Naive thymus-derived CD8-positive, alpha-beta T cell (primary cell): ENCODE measurements around the gene CACNA2D2. TPM values are rescaled to one million over a fixed set of nuclear protein-coding genes. Genes with fewer than 3 reads are reported as not detected.

ENCODE experiments used
- ATAC-seq, 2 donors: fragments of 150-1000 bp; cut with Tn5 transposase in 1 of 2; sonication (Bioruptor Pico), chemical (Tn5 transposase) in 1 of 2; 1 replicate in 1 of 2; 2 replicates in 1 of 2; pipeline ENCODE4 v1.10.0; 2021; ENCODE audit warnings: mild to moderate bottlenecking in 2 of 2, moderate library complexity in 2 of 2
- POLR2A ChIA-PET: fragments of 350-600 bp; sonication (Branson Sonifier 250); formaldehyde crosslinking; loops from one replicate; lab custom pipeline; 2021; ENCODE audit warnings: antibody characterized with exemption; lab: Charles Lee
- DNase-seq, 10 donors: peaks; one replicate each; pipeline versions ENCODE4 v3.0.0 to v3.0.0-alpha.2; 2020 to 2022
- H3K27ac Mint-ChIP-seq, 10 donors: one replicate each; pipeline ENCODE4 v1.8.0; 2020 to 2022; ENCODE audit warnings: mild to moderate bottlenecking in 10 of 10, mixed read lengths in 10 of 10, moderate library complexity in 4 of 10, inconsistent platforms in 1 of 10
- H3K27me3 Mint-ChIP-seq, 5 donors: one replicate each; pipeline ENCODE4 v1.8.0; 2021 to 2022; ENCODE audit warnings: mixed read lengths in 5 of 5
- H3K36me3 Mint-ChIP-seq, 3 donors: one replicate each; pipeline ENCODE4 v1.8.0; 2020 to 2022; ENCODE audit warnings: mixed read lengths in 3 of 3, mild to moderate bottlenecking in 2 of 3, inconsistent platforms in 1 of 3
- H3K4me1 Mint-ChIP-seq, 4 donors: one replicate each; pipeline ENCODE4 v1.8.0; 2021 to 2022; ENCODE audit warnings: mixed read lengths in 4 of 4
- H3K4me3 Mint-ChIP-seq, 10 donors: one replicate each; pipeline ENCODE4 v1.8.0; 2020 to 2022; ENCODE audit warnings: mild to moderate bottlenecking in 10 of 10, mixed read lengths in 10 of 10, moderate library complexity in 6 of 10, inconsistent platforms in 1 of 10
- H3K9me3 Mint-ChIP-seq, 9 donors: one replicate each; pipeline ENCODE4 v1.8.0; 2020 to 2022; ENCODE audit warnings: mixed read lengths in 9 of 9, mild to moderate bottlenecking in 3 of 9, inconsistent platforms in 1 of 9, moderate library complexity in 1 of 9
- polyA plus RNA-seq, 3 donors: library from polyadenylated mRNA; unstranded; fragments of 300-500 nt; fragmentation: Illumina TruSeq; gene quantifications; one replicate each; pipeline ENCODE4 v1.2.3, GENCODE V29; 2021
- total RNA-seq, 8 experiments: library from RNA in 2 of 8; stranded (reverse) in 2 of 8; gene quantifications; one replicate each; pipeline ENCODE4 v1.2.3 and lab custom pipeline; 2021 to 2026

Gene CACNA2D2
- total and polyA plus RNA-seq, 5 experiments from 2014 or later: 0.40 to 4.9 (median 1.5) TPM

DNA sequence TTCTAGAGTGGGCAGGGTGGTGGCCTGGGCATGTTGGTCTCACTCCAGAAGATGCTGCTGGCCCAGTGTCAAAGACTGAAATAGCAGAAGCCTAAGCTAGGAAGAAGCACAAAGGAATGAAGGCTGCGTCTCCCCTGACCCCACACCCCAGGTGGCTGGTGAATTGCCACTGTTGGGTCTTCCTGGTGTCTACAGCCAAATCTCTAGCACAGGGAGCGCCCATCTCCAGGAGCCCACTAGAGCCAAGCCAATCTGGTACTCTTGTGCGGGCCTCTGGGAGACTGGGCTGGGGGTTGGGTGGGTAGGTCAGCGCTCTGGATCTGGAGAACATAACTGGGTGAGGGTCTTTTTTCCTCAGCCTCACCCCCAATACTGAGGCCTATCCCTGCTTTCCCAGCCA is 176.3 kb downstream of the CACNA2D2 start:
- POLR2A ChIA-PET: interaction anchor here (0.9 to 2.8 kb wide), 10 partner anchors 9 to 240 kb away, joined by 3 to 48 read pairs (median 11); partner anchors contain the start of genes C3orf18, CYB561D2, HYAL3 and IFRD2
- DNase-seq (no peak), ATAC-seq (no peak)
- H3K36me3 Mint-ChIP-seq: peaks cover 0 to 31% (median 0%) of the 10 kb centered on the region in 3 donors
- H3K4me1 Mint-ChIP-seq: peaks cover 6 to 40% (median 33%) of the 10 kb centered on the region in 4 donors
- H3K27me3 Mint-ChIP-seq: no peaks in the 10 kb centered on the region
- H3K27ac Mint-ChIP-seq: peak overlapping the region in 9 of 10 donors; percentile 31 to 96 (median 89)
- H3K9me3 Mint-ChIP-seq: no peaks in the 10 kb centered on the region
- H3K4me3 Mint-ChIP-seq: peak overlapping the region; percentile 69 to 97 (median 86)

DNA sequence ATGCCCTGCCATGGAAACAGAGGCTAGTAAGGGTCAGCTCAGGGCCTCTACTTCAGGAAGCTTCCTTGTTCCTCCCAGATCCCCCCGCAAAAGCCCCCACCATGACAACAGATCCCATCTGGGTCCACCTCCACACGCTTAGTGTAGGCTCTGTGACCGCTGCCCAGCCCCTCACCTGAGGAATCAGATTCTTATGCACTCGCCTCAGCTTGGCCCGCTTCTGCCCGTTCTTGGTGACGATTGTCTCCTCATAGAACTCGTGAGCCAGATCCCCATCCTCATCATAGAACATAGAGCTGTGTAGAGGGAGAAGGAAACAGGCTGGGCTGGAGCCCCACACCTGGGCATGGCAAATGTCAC is 177.3 kb downstream of the CACNA2D2 start:
- DNase-seq (no peak), ATAC-seq (no peak)
- POLR2A ChIA-PET: interaction anchor here (0.6 to 2.8 kb wide), 4 partner anchors 10 to 38 kb away, joined by 3 to 15 read pairs (median 7); partner anchors contain the start of gene RASSF1
- Mint-ChIP-seq H3K36me3 (peaks cover 0 to 23% (median 0%) of the 10 kb centered on the region in 3 donors), H3K27ac (peak overlapping the region in 5 of 10 donors; percentile 19 to 66 (median 43)), H3K4me1 (peaks cover 6 to 44% (median 32%) of the 10 kb centered on the region in 4 donors), H3K27me3 (no peaks in the 10 kb centered on the region), H3K4me3 (peak overlapping the region in 9 of 10 donors; percentile 4 to 97 (median 67)), H3K9me3 (no peaks in the 10 kb centered on the region)

DNA sequence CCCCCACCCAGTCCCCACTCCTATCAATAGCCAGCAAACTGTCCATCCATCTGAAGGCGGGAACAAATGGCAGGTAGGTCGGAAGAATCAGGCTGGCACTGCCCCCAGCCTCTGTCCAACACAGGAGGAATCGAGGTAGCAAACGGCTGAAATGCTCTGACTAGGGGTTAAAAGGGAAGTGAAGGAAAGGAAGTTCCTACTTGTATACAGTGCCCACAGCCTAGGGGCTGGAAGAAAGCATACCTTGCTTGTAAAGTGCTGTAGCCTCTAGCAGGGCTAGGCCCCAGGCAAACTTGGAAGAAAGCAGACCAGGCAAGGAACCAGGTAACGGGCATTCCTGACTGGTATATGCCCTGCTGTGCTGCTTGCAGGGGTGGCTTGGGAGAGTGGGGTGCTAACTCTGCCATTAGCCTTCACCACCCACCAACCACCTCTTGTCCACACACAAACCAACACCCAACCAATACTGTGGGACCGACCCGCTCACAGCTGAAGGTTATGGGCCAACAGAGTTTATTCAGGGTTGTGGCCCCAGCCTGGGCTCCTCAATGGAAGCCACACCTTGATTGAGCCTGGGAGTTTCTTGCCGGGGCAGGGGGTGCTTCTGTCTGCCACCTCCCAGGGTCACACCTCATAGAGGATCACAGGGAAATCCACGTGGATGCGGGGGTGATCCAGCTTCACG is 177.8 kb downstream of the CACNA2D2 start:
- H3K4me3 Mint-ChIP-seq: peak overlapping the region in 5 of 10 donors; percentile 4 to 74 (median 31)
- ATAC-seq: no peak
- peaks cover 7 to 44% (median 34%) of the 10 kb centered on the region in 4 donors for H3K4me1 Mint-ChIP-seq
- DNase-seq: no peak
- peaks cover 0 to 18% (median 0%) of the 10 kb centered on the region in 3 donors for H3K36me3 Mint-ChIP-seq
- H3K9me3 Mint-ChIP-seq: no peaks in the 10 kb centered on the region
- POLR2A ChIA-PET: interaction anchor here (0.6 to 0.8 kb wide), 2 partner anchors 10 to 12 kb away, joined by 3 to 5 read pairs; no protein-coding TSS in a partner anchor
- H3K27ac Mint-ChIP-seq: peak overlapping the region in 2 of 10 donors; percentile 43 to 52
- H3K27me3 Mint-ChIP-seq: no peaks in the 10 kb centered on the region

DNA sequence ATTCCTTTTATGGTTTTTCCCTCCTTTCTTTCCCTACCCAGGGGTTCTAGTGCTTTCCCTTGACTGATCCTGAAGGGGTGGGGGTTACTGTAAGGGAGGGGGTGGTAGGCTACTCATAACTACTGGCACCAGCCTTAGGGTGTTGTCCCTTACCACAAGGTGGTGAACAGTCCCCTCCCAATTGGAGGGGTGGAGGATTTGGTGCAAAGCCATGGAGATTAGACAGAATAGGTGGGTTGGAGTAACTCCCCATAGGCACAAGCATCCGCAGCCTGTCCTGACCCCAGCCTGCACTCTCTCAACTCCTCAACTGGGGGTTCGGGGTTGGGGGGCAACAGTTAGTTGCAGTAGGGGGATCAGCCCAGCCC is 178.3 kb downstream of the CACNA2D2 start:
- ATAC-seq (no peak), DNase-seq (no peak)
- peaks cover 0 to 12% (median 0%) of the 10 kb centered on the region in 3 donors for H3K36me3 Mint-ChIP-seq
- H3K27ac Mint-ChIP-seq: peak overlapping the region in 6 of 10 donors; percentile 46 to 85 (median 75)
- peak overlapping the region in 2 of 10 donors; percentile 20 to 25 for H3K4me3 Mint-ChIP-seq
- no peaks in the 10 kb centered on the region for H3K9me3 Mint-ChIP-seq
- no peaks in the 10 kb centered on the region for H3K27me3 Mint-ChIP-seq
- peaks cover 9 to 49% (median 40%) of the 10 kb centered on the region in 4 donors for H3K4me1 Mint-ChIP-seq
- POLR2A ChIA-PET: interaction anchor here (1.0 to 1.3 kb wide), 2 partner anchors 10 to 26 kb away, joined by 3 to 5 read pairs; partner anchors contain the start of genes HYAL3 and NAA80

DNA sequence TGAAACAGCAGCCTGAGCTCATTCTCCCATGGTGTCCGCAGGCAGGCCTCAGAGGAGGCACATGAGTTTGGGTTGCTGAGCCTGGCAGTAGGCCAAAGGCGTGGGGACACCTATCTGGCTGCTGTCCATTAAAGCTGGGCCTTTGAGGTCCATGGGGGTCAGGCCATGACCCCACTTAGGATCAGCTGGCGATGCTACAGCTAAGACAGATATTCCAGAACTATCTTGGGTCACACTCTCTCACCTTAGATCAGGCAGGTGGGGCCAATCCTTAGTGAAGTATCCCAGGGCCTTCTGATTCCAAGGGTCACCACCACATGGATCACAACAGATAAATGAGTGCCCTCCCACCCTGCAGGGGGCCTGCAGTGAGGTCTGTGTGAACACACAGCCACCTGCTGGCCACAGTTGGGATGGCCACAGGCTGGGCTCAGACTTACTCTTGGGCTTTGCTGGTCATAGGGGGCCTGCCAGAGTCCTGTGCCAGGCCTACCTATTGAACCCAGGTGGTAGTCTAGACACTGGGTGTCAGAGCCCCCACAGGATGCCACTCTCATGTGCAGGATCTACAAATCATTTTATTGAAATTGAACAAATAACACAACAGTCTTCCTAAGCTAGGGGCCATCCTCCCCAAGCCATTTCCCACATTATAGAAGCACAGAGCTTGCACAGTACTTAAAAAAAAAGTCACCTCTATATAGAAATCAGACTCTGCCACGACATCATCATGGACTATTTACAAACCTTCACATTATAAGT is 178.9 kb downstream of the CACNA2D2 start:
- H3K4me3 Mint-ChIP-seq: peak overlapping the region in 4 of 10 donors; percentile 12 to 65 (median 24)
- no peaks in the 10 kb centered on the region for H3K27me3 Mint-ChIP-seq
- DNase-seq (peak in 8 of 10 donors; percentile 39 to 76 (median 51)), ATAC-seq (peak; percentile 20 to 24)
- H3K4me1 Mint-ChIP-seq: peaks cover 10 to 55% (median 44%) of the 10 kb centered on the region in 4 donors
- H3K27ac Mint-ChIP-seq: peak overlapping the region in 8 of 10 donors; percentile 31 to 85 (median 80)
- POLR2A ChIA-PET: interaction anchor here (1.0 to 5.7 kb wide), 6 partner anchors 10 to 130 kb away, joined by 3 to 53 read pairs (median 4); partner anchors contain the start of genes HYAL3, IFRD2, NAA80 and RASSF1
- H3K36me3 Mint-ChIP-seq: peaks cover 0 to 8% (median 0%) of the 10 kb centered on the region in 3 donors
- H3K9me3 Mint-ChIP-seq: no peaks in the 10 kb centered on the region

DNA sequence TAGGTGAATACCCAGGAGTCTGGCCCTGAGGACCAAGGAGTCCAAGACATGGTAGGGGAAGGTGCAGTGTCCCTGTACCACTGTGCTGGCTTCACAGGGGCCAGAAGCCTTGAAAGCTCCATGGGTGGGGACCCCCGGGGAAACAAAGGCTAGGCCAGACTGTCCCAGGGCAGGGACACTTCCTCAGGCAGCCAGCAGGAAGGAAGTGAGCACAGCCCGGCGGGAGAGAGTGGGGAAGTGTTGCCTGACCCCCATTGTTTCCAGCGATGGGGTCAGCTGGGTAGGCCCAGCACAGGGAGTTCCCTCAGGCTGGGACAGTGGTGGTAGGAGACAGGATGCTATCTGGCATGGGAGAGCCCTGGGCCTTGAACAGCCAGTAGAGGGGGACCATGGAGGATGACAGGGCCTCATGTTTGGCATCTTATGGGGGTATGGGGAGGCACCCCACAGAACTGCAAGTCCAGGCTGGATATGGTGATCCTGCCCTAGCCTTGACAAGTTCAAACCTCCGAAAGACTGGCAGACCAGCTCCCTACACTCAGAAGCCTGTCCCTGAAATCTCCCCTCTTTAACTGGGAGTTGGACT is 179.7 kb downstream of the CACNA2D2 start:
- Mint-ChIP-seq H3K4me1 (peaks cover 13 to 59% (median 50%) of the 10 kb centered on the region in 4 donors), H3K9me3 (no peaks in the 10 kb centered on the region), H3K4me3 (peak overlapping the region in 1 of 10 donors; percentile 29), H3K36me3 (peaks cover 0 to 6% (median 0%) of the 10 kb centered on the region in 3 donors), H3K27ac (peak overlapping the region in 7 of 10 donors; percentile 25 to 79 (median 44)), H3K27me3 (no peaks in the 10 kb centered on the region)
- DNase-seq (no peak), ATAC-seq (no peak)
- POLR2A ChIA-PET: interaction anchor here (1.0 to 5.7 kb wide), 8 partner anchors 11 to 129 kb away, joined by 3 to 53 read pairs (median 4); partner anchors contain the start of genes HYAL3, IFRD2, NAA80 and RASSF1

DNA sequence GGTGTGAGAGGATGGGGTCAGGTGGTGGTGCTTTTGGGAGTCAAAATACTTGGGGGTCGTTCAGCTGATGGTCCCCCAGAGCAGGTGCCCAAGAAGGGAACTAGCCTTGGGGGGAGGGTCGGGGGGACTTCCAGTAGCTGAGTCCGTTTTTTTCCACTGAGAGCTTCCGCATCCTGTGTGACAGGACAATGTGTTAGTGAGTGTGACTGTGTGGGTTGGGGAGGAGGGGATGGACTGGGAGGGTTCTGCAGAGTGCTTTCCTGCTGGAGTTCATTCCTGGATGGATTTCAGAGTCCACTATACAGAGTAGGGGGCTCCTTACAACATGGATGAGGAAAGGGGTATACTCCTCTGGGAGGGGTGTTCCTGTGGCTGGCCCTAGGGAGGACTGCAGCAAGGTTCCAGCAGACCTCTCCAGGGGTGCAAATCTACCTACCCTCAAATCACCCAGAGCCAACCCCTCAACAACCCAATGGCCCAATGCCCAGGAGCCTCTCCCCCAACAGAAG is 180.3 kb downstream of the CACNA2D2 start:
- Mint-ChIP-seq H3K4me3 (peak overlapping the region in 6 of 10 donors; percentile 27 to 86 (median 62)), H3K27me3 (no peaks in the 10 kb centered on the region), H3K36me3 (peaks cover 0 to 3% (median 0%) of the 10 kb centered on the region in 3 donors), H3K9me3 (no peaks in the 10 kb centered on the region), H3K27ac (peak overlapping the region in 8 of 10 donors; percentile 5 to 77 (median 52)), H3K4me1 (peaks cover 12 to 59% (median 49%) of the 10 kb centered on the region in 4 donors)
- ATAC-seq (no peak), DNase-seq (no peak)
- POLR2A ChIA-PET: interaction anchor here (1.0 to 5.7 kb wide), 5 partner anchors 12 to 983 kb away, joined by 3 to 53 read pairs (median 3); partner anchors contain the start of genes HYAL3, IFRD2, NAA80 and RASSF1

DNA sequence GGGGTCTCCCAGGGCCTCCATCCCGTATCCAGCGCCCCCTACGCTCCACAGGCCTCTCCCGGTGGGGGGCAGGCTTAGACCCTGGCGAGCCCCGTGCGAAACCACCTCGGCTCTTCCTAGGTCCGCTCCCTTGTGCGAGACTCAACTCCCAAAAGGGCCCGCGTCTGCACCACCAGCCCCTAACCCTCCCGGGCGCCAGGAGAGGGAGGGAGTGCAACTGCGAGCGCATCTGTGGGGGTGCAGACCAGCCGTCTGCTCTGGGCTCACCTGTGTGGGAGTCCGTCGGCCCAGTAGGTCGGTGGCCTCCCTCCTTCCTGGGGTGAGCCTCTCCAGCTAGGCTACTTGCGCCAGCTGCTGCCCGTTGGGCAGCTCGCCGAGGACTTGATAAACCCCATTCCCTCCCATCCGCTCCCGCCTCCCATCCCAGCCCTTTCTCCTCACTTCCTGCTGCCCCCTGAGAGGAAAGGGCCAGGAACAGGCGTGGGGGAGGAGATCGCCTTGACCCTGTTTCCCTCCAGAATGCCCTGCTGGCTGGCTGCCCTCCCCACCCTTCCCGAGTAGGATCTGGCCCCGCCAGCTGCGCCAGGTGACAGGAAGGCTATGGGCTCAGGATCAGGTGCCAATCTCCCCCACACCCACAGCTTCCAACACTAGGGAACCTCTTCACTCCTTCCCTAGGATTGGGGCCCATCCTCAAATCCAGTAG is 180.9 kb downstream of the CACNA2D2 start, which contains the start of gene HYAL2:
Gene HYAL2 (minus strand): TSS at position 360 of the 706 bp plus-strand sequence. CDS start 2,256 bp downstream, outside the sequence.
- POLR2A ChIA-PET: interaction anchor here (1.0 to 5.7 kb wide), 8 partner anchors 12 to 982 kb away, joined by 3 to 53 read pairs (median 4); partner anchors contain the start of genes HYAL3, IFRD2, NAA80 and RASSF1
- H3K27ac Mint-ChIP-seq: peak within 1 kb of the TSS; percentile 73 to 97 (median 93)
- H3K4me1 Mint-ChIP-seq: peaks cover 13 to 58% (median 46%) of the 10 kb centered on the region in 4 donors
- H3K36me3 Mint-ChIP-seq: peaks cover 0 to 3% (median 0%) of the 10 kb centered on the region in 3 donors
- DNase-seq (no peak), ATAC-seq (no peak)
- H3K4me3 Mint-ChIP-seq: peak within 1 kb of the TSS; percentile 79 to 92 (median 86)
- H3K27me3 Mint-ChIP-seq: no peaks in the 10 kb centered on the region
- H3K9me3 Mint-ChIP-seq: no peaks in the 10 kb centered on the region

DNA sequence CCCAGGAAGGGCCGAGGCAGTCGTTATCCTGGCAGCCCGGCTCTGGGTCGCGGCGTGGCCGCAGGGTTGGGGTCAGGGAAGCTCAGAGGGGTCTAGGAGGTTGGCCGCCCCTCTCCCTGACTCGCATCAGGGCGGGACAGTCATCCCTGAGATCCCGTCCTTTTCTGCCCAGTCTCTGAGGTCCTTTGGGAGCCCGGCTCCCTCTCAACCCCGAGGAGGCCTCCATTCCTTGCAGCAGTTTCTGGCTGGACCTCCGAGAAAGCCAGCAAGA is 181.4 kb downstream of the CACNA2D2 start:
- POLR2A ChIA-PET: interaction anchor here (0.7 to 5.7 kb wide), 10 partner anchors 13 to 982 kb away, joined by 3 to 53 read pairs (median 4); partner anchors contain the start of genes CYB561D2, HYAL3, IFRD2 and NAA80
- DNase-seq (no peak), ATAC-seq (no peak)
- Mint-ChIP-seq H3K9me3 (no peaks in the 10 kb centered on the region), H3K4me1 (peaks cover 13 to 56% (median 44%) of the 10 kb centered on the region in 4 donors), H3K27ac (peak overlapping the region in 2 of 10 donors; percentile 66 to 95), H3K27me3 (no peaks in the 10 kb centered on the region), H3K36me3 (peaks cover 0 to 3% (median 0%) of the 10 kb centered on the region in 3 donors), H3K4me3 (peak overlapping the region in 7 of 10 donors; percentile 79 to 92 (median 87))

DNA sequence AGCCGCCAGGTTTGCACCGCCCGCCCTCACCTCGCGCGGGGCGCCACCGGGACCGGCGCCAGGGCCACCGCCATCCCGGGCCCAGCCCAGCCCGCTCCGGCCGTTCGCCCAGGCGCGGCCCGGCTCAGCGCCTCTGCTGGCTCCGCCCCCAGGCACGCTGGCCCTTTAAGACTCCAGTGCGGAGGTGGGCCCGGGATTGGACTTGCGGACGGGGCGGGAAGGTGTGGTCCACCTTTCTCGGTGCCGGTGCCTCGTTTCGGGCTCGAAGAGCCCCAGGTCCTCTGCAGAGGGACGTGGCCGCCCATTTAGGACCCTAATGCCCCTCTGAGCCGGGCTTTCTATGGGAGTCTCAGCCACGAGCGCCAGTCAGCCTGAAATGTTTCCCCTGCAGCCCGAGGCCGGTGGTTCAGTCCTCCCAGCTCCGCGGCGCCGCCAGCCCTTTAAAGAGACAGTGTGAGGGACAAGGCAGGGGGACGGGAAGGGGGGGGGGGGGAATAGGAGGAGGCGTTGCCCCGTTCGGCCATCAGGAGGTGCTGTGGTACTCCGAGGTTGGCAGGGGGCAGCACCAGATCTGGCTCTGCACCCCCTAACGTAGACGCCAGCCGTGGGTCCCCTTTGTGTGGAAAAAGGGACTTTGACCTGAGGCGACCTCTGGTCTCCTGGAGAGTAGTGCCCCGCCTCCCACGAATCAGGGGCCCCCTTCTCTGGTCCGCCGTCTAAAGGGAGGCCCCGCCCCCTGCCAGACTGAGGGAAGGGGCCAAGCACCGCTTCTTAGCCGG is 181.9 kb downstream of the CACNA2D2 start:
- H3K36me3 Mint-ChIP-seq: peaks cover 0 to 3% (median 0%) of the 10 kb centered on the region in 3 donors
- H3K9me3 Mint-ChIP-seq: no peaks in the 10 kb centered on the region
- peak overlapping the region; percentile 79 to 92 (median 86) for H3K4me3 Mint-ChIP-seq
- DNase-seq (peak; percentile 70 to 90 (median 78)), ATAC-seq (peak; percentile 74 to 78)
- H3K27me3 Mint-ChIP-seq: no peaks in the 10 kb centered on the region
- POLR2A ChIA-PET: interaction anchor here (0.6 to 5.7 kb wide), 12 partner anchors 10 to 981 kb away, joined by 3 to 53 read pairs (median 4); partner anchors contain the start of genes CYB561D2, HYAL3, IFRD2 and NAA80
- peaks cover 18 to 56% (median 45%) of the 10 kb centered on the region in 4 donors for H3K4me1 Mint-ChIP-seq
- H3K27ac Mint-ChIP-seq: peak overlapping the region; percentile 73 to 97 (median 93)
